ENCODE results near the gene CDS2.
A peak's percentile ranks its signal among the peaks of the same experiment; 100 is the strongest.

The CDS2 gene

GRCh38 chr20:5119435-5120184, 7.2 kb upstream of the CDS2 start, which contains the start of gene PCNA:
Gene PCNA (minus strand): TSS chr20:5119958. CDS start chr20:5119798, 160 bp downstream.
- DNase-seq: peak; percentile 99

- no peak for DNase-seq
Measured at GRCh38 chr20:5120185-5120476, 6.7 kb upstream of the CDS2 start.

GRCh38 chr20:5122873-5123260, 3.9 kb upstream of the CDS2 start:
- no peak for DNase-seq

- peak; percentile 56 for DNase-seq
Measured at GRCh38 chr20:5127204-5127858, 523 bp downstream of the CDS2 start.

GRCh38 chr20:5127859-5128424, 1.1 kb downstream of the CDS2 start:
- DNase-seq: peak; percentile 56

- no peak for DNase-seq
Measured at GRCh38 chr20:5128886-5129285, 2.1 kb downstream of the CDS2 start.

GRCh38 chr20:5131502-5131901, 4.7 kb downstream of the CDS2 start:
- no peak for DNase-seq

GRCh38 chr20:5133998-5134397, 7.2 kb downstream of the CDS2 start:
- no peak for DNase-seq

GRCh38 chr20:5135363-5136012, 8.7 kb downstream of the CDS2 start:
- DNase-seq: no peak

GRCh38 chr20:5136096-5136495, 9.3 kb downstream of the CDS2 start:
- no peak for DNase-seq

- DNase-seq: no peak
Measured at GRCh38 chr20:5140195-5140594, 13.4 kb downstream of the CDS2 start.

GRCh38 chr20:5141615-5142014, 14.8 kb downstream of the CDS2 start:
- no peak for DNase-seq

GRCh38 chr20:5143851-5144250, 17.0 kb downstream of the CDS2 start:
- DNase-seq: no peak

- no peak for DNase-seq
Measured at GRCh38 chr20:5145365-5146098, 18.7 kb downstream of the CDS2 start.

GRCh38 chr20:5146099-5146668, 19.4 kb downstream of the CDS2 start:
- no peak for DNase-seq

- DNase-seq: no peak
Measured at GRCh38 chr20:5146871-5147592, 20.2 kb downstream of the CDS2 start.

- DNase-seq: no peak
Measured at GRCh38 chr20:5148581-5148980, 21.8 kb downstream of the CDS2 start.

- no peak for DNase-seq
Measured at GRCh38 chr20:5149892-5150225, 23.1 kb downstream of the CDS2 start.

GRCh38 chr20:5150226-5151076, 23.6 kb downstream of the CDS2 start:
- DNase-seq: no peak

GRCh38 chr20:5153152-5153467, 26.3 kb downstream of the CDS2 start:
- no peak for DNase-seq

All from NCI-H510A treated with DMSO at 0.1 percent for 48 hours (cell line).